GM18951 (cell line): ENCODE measurements around the gene SORCS3.

Experiments used
- POLR2A ChIP-seq: IDR thresholded peaks from 4 replicates; pipeline ENCODE4 v1.6.1; 2011; ENCODE audit warnings: mild to moderate bottlenecking; ENCODE audit not compliant: insufficient read length, insufficient read depth; ENCODE audit errors: extremely low read depth
- in situ Hi-C: fragments of 300-500 bp; cut with MboI; formaldehyde crosslinking; loops from one replicate; pipeline ENCODE4 v1.12.0; 2022; ENCODE audit warnings: low sequenced_read_pairs, mixed read lengths, inconsistent platforms; ENCODE audit not compliant: unreplicated experiment

SORCS3 gene

GRCh38 chr10:104735757-104736391 is 94.8 kb downstream of the SORCS3 start:
- TF ChIP-seq POLR2A = no peak
- in situ Hi-C loops = no loop called here

GRCh38 chr10:104741127-104741526 is 100.0 kb downstream of the SORCS3 start:
- in situ Hi-C loops = no loop called here

GRCh38 chr10:104744052-104744451 is 103.0 kb downstream of the SORCS3 start:
- in situ Hi-C loops = no loop called here
- no peak for TF ChIP-seq POLR2A

More at GRCh38 chr10:104741127-104741526, 100.0 kb downstream of the SORCS3 start:
- TF ChIP-seq POLR2A = no peak

- in situ Hi-C loops = no loop called here
- TF ChIP-seq POLR2A = no peak
Measured at GRCh38 chr10:104750291-104750690, 109.2 kb downstream of the SORCS3 start.

GRCh38 chr10:104762793-104763192 is 121.7 kb downstream of the SORCS3 start:
- TF ChIP-seq POLR2A = no peak
- in situ Hi-C loops = no loop called here

GRCh38 chr10:104766341-104766740 is 125.3 kb downstream of the SORCS3 start:
- in situ Hi-C loops = no loop called here
- TF ChIP-seq POLR2A = no peak

GRCh38 chr10:104767282-104767681 is 126.2 kb downstream of the SORCS3 start:
- no peak for TF ChIP-seq POLR2A
- in situ Hi-C loops = no loop called here

- in situ Hi-C loops = no loop called here
- TF ChIP-seq POLR2A = no peak
Measured at GRCh38 chr10:104767745-104768144, 126.7 kb downstream of the SORCS3 start.

GRCh38 chr10:104773105-104773504 is 132.0 kb downstream of the SORCS3 start:
- in situ Hi-C loops = no loop called here
- TF ChIP-seq POLR2A = no peak

GRCh38 chr10:104774234-104774633 is 133.1 kb downstream of the SORCS3 start:
- TF ChIP-seq POLR2A = no peak
- in situ Hi-C loops = no loop called here

- in situ Hi-C loops = no loop called here
Measured at GRCh38 chr10:104777086-104777799, 136.2 kb downstream of the SORCS3 start.

GRCh38 chr10:104778371-104778770 is 137.3 kb downstream of the SORCS3 start:
- TF ChIP-seq POLR2A = no peak
- in situ Hi-C loops = no loop called here

More at GRCh38 chr10:104777086-104777799, 136.2 kb downstream of the SORCS3 start:
- no peak for TF ChIP-seq POLR2A

- in situ Hi-C loops = no loop called here
Measured at GRCh38 chr10:104779701-104780100, 138.6 kb downstream of the SORCS3 start.

GRCh38 chr10:104780165-104780564 is 139.1 kb downstream of the SORCS3 start:
- no peak for TF ChIP-seq POLR2A
- in situ Hi-C loops = no loop called here

More at GRCh38 chr10:104779701-104780100, 138.6 kb downstream of the SORCS3 start:
- no peak for TF ChIP-seq POLR2A
